Right kidney (tissue), 1 donor: ENCODE results near the gene SELENOT.

Experiments
- DNase-seq: peaks from one replicate; pipeline ENCODE4 v3.0.0-alpha.2; 2016

The SELENOT gene

DNA sequence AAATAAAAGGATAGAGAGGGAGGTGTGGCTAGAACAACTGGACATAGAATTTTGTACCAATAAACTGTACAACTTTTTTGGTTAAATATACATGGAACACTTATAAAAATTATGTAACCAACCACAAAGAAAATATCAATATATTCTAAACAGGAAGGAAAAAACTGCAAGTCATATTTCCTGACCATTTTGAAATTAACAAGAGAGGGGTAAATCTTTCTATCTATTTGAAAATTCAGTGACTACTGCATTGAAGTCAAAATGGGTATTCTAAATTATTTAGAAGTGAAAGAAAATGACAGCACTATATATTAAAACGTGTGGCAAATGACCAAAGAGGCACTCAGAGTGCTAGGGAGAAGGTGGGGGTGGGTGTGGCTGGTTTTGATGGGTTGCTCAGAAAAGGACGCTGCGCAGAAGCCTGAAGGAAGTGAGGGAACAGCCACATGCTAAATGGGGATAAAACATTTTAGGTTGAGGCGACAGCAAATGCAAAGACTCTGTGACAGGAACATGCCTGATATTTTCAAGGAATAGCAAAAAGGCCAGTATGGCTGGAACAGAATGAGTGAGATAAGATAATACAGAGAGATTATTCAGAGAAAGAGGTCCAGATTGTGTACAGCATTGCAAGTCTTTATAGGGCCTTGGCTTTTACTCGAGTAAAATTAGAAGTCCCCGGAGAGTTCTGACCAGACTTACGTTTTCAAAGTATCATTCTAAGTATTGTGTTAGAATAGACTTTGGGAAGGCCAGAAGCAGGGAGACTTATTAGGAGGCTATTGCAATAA is 59.5 kb downstream of the SELENOT start:
- DNase-seq = no peak

DNA sequence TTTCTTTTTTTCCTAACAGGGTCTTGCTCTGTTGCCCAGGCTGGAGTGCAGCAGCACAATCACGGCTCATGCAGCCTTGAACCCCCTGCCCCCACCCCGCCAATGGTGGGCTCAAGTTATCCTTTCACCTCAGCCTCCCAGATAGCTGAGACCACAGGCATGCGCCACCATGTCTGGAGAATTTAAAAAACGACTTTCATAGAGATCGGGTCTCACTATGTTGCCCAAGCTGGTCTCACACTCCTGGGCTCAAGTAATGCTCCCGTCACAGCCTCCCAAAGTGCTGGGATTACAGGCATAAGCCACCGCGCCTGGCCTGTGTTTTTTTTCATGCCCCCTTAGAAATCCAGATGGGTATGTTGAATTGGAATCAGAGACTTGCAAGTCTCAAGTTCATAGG is 60.3 kb downstream of the SELENOT start:
- DNase-seq = no peak

DNA sequence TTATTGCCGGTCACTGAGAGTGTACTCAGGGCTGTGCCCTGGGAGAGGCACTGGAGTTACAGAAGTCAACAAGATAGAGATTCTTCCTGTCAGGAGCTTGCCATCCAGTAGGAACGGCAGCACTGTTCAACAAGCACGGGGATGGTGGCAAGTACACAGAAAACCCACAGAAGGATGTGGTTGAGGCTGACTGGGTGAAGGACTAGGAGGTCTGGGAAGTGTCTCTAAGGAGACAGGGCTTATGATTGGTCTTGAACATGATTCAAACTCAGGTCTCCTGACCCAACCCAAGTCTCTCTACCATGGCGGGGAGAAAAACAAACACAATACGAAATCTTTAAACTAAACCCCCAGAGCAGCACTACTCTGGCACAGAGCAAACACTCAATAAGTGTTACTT is 63.0 kb downstream of the SELENOT start:
- no peak for DNase-seq

- no peak for DNase-seq
Measured at GRCh38 chr3:150673966-150674365, 70.8 kb downstream of the SELENOT start.

DNA sequence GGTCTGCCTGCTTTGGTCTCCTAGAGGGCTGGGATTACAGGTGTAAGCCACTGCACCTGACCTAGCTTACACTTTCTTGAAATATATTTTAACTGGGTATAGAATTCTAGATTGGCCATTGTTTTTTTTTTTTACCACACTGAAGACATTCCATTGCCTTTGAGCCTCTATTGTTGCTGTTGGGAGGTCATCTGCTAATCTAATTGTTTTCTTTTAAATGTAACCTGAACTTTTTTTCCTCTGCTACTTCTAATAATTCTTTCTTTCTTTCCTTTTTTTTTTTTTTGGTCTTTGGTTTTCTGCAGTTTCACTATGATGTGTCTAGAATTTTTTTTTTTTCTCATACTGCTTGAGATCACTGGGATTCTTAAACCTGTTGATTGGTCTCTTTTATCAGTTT is 72.5 kb downstream of the SELENOT start:
- no peak for DNase-seq
